Urinary bladder (tissue), 4 donors: Measurements from ENCODE around the gene DHX34. TPM values are rescaled to one million over a fixed set of nuclear protein-coding genes. Genes with fewer than 3 reads are reported as not detected.
"Not testable (repeated sequence)": the region's sequence is repeated elsewhere in the genome, so short reads cannot be mapped to it uniquely, and the experiment has no call there.

Experiments used
- DNase-seq: peaks from one replicate; pipeline ENCODE4 v3.0.0-alpha.2; 2015; ENCODE audit errors: extremely low spot score
- H3K27ac ChIP-seq: one replicate; pipeline ENCODE4 v1.5.1; 2013; ENCODE audit warnings: low read depth, mild to moderate bottlenecking, moderate library complexity
- H3K36me3 ChIP-seq: one replicate; pipeline ENCODE4 v1.6.1; 2013; ENCODE audit warnings: mild to moderate bottlenecking, moderate library complexity; ENCODE audit not compliant: insufficient read depth
- H3K4me1 ChIP-seq: one replicate; pipeline ENCODE4 v1.6.1; 2013; ENCODE audit warnings: mild to moderate bottlenecking, moderate library complexity; ENCODE audit not compliant: insufficient read depth
- H3K4me3 ChIP-seq: one replicate; pipeline ENCODE4 v1.5.1; 2013; ENCODE audit warnings: low read depth, low read length
- WGBS: extraction: QIAGEN DNeasy Blood & Tissue Kit; methylation state at CpG from one replicate; pipeline ENCODE4 v1.1.7; 2013; 5-methylcytosine and 5-hydroxymethylcytosine counted together
- polyA plus RNA-seq: library from polyadenylated mRNA; stranded (reverse); fragments of 200-250 nt; gene quantifications from one replicate; pipeline ENCODE4 v1.2.3, GENCODE V29; 2013
- total RNA-seq: library from RNA; depleted of rRNA; stranded (reverse); fragments of >200 nt; gene quantifications from one replicate; pipeline ENCODE4 v1.2.3, GENCODE V29; 2014
- donor health status: healthy with polysubstance abuse.
- donor health status: healthy.

Gene DHX34
- total and polyA plus RNA-seq, 2 donors = 9.5 to 13.9 TPM

DNA sequence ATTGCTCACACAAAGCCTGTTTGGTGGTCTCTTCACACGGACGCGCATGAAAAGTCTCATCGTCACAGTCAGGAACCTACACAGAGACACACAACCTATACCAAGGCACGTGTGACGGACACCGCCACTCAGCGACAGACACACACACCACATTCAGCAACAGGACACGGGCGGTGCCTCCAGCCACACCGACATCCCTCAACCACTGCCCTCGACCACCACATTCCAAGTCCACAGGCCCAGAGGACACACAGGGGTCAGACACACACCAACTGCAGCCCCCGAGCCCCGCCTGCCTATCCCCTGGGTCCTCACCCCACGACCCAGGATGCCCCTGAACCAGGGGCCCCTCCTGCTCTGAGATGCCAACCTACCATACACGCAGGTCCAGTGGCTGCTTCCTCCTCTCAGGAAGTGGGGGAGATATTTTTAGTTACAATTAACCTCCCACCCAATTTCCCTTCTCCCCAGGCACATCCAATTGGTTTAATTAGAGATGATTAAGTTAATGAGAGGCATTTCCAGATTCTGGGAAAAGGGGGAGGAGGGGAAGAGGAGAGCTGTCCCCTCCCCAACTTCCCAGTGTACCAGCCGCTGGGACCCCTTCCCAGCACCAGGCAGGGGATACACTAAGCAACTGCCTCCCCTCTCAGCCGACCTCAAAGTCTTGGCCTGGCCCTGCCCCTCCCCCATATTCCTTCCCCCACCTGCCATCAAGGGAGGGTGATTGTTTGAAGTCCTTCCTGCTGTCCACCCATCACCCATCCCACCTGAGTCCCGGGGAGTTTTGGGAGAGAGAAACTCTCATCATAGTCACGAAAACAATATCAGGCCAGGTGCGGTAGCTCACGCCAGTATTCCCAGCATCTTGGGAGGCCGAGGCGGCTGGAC, 49.8 kb downstream of the DHX34 start:
- H3K4me1 ChIP-seq = no peaks in the 10 kb centered on the region
- no peak overlapping the region for H3K4me3 ChIP-seq
- WGBS = 38% methylated on average over 24 of the region's 24 CpGs
- no peak for DNase-seq
- no peaks in the 10 kb centered on the region for H3K36me3 ChIP-seq
- H3K27ac ChIP-seq = no peak overlapping the region

- DNase-seq = no peak
- Histone ChIP-seq H3K4me3 (no peak overlapping the region), H3K36me3 (no peaks in the 10 kb centered on the region), H3K27ac (no peak overlapping the region), H3K4me1 (no peaks in the 10 kb centered on the region)
- 86% methylated on average over 16 of the region's 16 CpGs for WGBS
These were observed 53.4 kb downstream of the DHX34 start for GRCh38 chr19:47402504-47402903.

DNA sequence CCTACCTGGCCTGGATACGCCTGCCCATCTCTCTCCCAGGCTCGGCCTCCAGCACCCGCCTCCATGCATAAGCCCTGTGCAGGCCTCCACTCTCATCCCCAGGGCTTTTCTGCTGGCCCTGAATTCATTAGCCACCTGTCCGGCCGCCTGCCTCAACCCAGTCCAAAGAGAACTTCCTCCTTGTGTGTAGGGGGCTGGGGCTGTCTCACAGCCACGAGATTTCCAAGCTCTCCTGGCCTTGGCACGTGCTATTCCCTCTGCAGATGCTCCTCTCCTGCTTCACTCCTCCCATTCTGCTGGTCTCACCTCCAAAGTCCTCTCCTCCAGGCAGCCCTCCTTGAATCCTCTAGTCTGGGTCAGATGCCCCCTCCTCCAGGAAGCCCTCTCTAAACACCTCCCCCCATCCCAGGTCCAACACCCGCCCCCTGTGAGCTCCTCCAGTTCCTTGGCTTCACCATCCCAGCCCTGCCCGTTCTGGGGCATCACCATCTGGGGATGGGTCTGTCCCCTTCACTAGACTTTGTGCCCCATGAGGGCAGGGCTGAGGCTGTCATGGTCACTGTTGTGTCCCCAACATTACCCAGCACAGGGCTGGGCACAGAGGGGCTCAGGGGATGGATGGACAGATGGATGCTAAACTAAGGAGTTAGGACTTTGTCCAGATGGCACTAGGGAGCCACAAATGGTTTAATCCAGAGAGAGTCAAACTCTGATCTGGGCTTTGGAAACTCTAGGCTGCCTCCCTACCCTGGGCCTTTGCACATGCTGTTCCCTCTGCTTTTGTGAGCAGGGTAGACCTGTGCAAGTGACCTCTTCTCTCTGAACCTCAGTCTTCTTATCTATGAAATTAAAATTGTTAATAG, 55.5 kb downstream of the DHX34 start:
- WGBS = 75% methylated on average over 9 of the region's 9 CpGs
- H3K27ac ChIP-seq = no peak overlapping the region
- DNase-seq = no peak
- H3K36me3 ChIP-seq = no peaks in the 10 kb centered on the region
- H3K4me1 ChIP-seq = no peaks in the 10 kb centered on the region
- no peak overlapping the region for H3K4me3 ChIP-seq

GRCh38 chr19:47405197-47405550, 56.1 kb downstream of the DHX34 start:
- 91% methylated on average over 4 of the region's 4 CpGs for WGBS
- H3K27ac ChIP-seq = no peak overlapping the region
- H3K4me3 ChIP-seq = no peak overlapping the region

DNA sequence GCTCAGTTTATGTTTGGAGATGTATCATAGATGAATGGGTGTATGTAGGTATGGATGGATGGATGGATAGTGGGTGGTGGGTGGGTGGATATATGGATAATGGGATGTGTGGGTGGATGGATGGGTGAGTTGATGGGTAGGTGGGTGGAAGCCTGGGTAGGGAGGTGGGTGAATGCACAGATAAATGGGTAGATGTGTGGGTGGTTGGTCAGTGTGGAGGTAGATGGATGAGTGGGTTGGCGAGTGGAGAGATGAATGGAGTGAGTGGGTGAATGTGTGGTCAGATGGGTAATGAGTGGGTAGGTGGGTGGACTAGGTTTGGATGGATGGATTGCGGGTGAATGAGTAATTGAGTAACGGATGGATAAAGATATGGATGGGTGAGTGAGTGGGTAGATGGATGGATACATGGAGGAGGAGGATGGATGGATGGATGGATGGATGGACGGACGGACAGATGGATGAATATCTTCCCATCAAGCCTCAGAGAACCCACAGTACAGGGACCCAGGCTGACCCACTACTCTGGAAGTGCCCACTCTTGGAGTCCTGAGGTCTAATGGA, 56.8 kb downstream of the DHX34 start:
- 85% methylated on average over 5 of the region's 5 CpGs for WGBS

More at GRCh38 chr19:47405197-47405550, 56.1 kb downstream of the DHX34 start:
- no peak for DNase-seq
- no peaks in the 10 kb centered on the region for H3K36me3 ChIP-seq
- no peaks in the 10 kb centered on the region for H3K4me1 ChIP-seq

DNA sequence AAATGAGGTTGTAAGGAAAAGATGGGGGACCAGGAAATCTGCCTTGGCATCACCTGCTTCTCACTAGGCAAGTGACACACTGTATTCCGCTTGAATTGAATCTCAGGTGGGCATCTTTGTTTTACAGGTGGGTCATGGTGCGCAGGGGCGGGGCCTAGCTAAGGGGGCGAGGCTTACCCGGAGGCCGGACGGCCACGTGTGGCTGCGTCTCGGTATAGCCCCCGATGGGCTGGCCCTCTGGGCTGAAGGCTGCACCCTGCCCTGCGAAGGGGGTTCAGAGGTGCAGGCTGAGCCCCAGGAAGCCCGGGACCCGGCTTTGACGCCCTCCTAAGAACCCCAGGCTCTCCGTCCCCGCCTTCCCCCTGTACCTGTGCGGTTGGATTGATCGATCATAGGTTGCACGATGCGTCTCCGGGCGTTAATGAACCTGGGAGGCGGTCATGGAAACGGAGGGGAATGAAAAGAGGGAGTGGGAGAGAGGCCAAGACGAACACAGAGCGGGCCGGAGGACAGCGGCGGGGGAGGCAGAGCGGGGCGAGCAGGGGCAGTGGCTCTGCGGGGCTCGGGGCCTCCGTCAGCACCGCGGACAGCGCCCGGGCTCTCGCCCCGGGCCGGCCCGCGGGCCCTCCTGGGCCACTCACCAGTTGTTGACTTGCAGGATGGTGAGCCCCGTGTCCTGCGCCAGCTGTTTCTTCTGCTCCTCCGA, 57.7 kb downstream of the DHX34 start:
- WGBS = 25% methylated on average over 47 of the region's 47 CpGs
- H3K4me3 ChIP-seq = no peak overlapping the region
- no peaks in the 10 kb centered on the region for H3K36me3 ChIP-seq
- no peak overlapping the region for H3K27ac ChIP-seq
- DNase-seq = no peak
- H3K4me1 ChIP-seq = no peaks in the 10 kb centered on the region

More for the DNA sequence above, 56.8 kb downstream of the DHX34 start:
- H3K4me3 ChIP-seq = no peak overlapping the region
- H3K36me3 ChIP-seq = no peaks in the 10 kb centered on the region
- H3K4me1 ChIP-seq = no peaks in the 10 kb centered on the region
- no peak for DNase-seq
- no peak overlapping the region for H3K27ac ChIP-seq

- no peak for DNase-seq
- no peaks in the 10 kb centered on the region for H3K4me1 ChIP-seq
- 31% methylated on average over 14 of the region's 14 CpGs for WGBS
- H3K4me3 ChIP-seq = no peak overlapping the region
- no peak overlapping the region for H3K27ac ChIP-seq
- H3K36me3 ChIP-seq = no peaks in the 10 kb centered on the region
These were observed 58.3 kb downstream of the DHX34 start for GRCh38 chr19:47407417-47407774.

DNA sequence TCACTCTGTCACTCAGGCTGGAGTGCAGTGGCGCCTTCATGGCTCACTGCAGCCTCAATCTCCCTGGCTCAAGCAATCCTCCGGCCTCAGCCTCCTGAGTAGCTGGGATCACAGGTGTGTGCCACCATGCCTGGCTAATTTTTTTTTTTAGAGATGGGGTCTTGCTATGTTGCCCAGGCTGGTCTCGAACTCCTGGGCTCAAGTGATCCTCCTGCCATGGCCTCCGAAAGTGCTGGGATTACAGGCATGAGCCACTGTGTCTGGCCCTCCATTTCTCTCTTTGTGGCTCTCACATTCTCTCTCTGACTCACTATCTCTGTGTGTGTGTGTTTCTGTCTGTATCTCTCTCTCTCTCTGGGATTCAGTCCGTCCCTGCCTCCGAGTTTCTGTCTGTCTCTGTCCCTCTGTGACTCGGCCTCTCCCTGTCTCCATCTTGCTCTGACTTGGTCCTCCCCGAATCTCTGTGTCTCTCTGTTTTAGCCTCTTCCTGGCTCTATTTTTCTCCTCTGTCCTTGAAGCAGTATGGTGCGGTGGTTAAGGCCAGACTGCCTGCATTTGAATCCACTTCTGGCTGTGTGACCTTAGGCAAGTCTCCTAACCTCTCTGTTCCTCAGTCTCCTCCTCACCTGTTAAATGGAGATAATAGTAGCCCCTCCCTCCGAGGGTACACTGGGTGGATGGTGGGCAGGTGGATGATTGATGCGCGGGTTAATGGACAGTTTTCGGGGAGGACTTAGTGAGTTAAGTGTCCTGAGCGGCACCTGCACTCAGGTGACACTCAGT, 59.2 kb downstream of the DHX34 start:
- Histone ChIP-seq H3K4me3 (no peak overlapping the region), H3K27ac (no peak overlapping the region), H3K4me1 (no peaks in the 10 kb centered on the region), H3K36me3 (no peaks in the 10 kb centered on the region)
- 92% methylated on average over 14 of the region's 14 CpGs for WGBS
- no peak for DNase-seq

- 78% methylated on average over 8 of the region's 8 CpGs for whole genome bisulfite sequencing
- no peak overlapping the region for H3K27ac ChIP-seq
- H3K36me3 ChIP-seq = no peaks in the 10 kb centered on the region
- DNase-seq = no peak
- no peak overlapping the region for H3K4me3 ChIP-seq
- no peaks in the 10 kb centered on the region for H3K4me1 ChIP-seq
These were observed 62.0 kb downstream of the DHX34 start for GRCh38 chr19:47411101-47411500.

DNA sequence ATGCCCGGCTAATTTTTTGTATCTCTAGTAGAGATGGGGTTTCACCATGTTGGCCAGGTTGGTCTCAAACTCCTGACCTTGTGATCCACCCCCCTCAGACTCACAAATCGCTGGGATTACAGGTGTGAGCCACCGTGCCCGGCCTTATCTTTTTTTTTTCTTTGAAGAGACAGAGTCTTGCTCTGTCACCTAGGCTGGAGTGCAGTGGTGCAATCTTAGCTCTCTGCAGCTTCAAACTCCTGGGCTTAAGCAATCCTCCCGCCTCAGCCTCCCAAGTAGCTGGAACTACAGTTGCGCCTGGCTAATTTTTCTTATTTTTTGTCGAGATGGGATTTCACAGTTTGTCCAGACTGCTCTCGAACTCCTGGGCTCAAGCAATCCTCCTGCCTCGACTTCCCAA, 62.6 kb downstream of the DHX34 start:
- not testable (repeated sequence) for H3K36me3 ChIP-seq, H3K27ac ChIP-seq, DNase-seq, H3K4me1 ChIP-seq, H3K4me3 ChIP-seq
- 78% methylated on average over 9 of the region's 9 CpGs for WGBS

DNA sequence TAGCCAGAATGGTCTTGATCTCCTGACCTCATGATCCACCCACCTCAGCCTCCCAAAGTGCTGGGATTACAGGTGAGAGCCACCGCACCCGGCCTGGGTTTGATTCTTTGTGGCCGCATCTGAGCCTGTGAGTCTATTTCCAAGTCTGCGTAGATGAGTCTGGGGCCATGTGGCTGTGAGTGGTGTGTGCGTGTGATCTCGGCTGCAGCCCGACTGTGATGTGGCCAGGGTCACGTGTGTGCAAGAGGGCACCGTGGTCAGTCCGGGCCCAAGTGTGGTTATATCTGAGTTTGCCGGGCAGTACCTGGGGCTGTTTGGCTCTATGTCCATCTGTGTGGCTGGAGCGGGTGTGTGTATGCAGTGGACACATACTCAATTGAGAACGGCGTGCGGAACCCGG, 64.8 kb downstream of the DHX34 start:
- Histone ChIP-seq H3K27ac (no peak overlapping the region), H3K4me3 (no peak overlapping the region), H3K4me1 (no peaks in the 10 kb centered on the region), H3K36me3 (no peaks in the 10 kb centered on the region)
- whole genome bisulfite sequencing = 96% methylated on average over 16 of the region's 16 CpGs
- no peak for DNase-seq

- Histone ChIP-seq H3K36me3 (no peaks in the 10 kb centered on the region), H3K27ac (no peak overlapping the region), H3K4me3 (no peak overlapping the region), H3K4me1 (no peaks in the 10 kb centered on the region)
- 74% methylated on average over 21 of the region's 21 CpGs for WGBS
- DNase-seq = no peak
These were observed 65.4 kb downstream of the DHX34 start for GRCh38 chr19:47414469-47414868.
